T-helper 22 cell (primary cell): ENCODE data around the gene IPO4.
A peak's percentile ranks its signal among the peaks of the same experiment; 100 is the strongest.
"Not testable (repeated sequence)": the region's sequence is repeated elsewhere in the genome, so short reads cannot be mapped to it uniquely, and the experiment has no call there.

Experiments
- DNase-seq: peaks from one replicate; pipeline ENCODE4 v3.0.0-alpha.2; 2020; ENCODE audit warnings: low read depth

Gene IPO4

GRCh38 chr14:24215495-24216344, 27.1 kb upstream of the IPO4 start, which contains the start of gene MDP1:
Gene MDP1 (minus strand): TSS chr14:24216066. CDS start chr14:24215955, 111 bp downstream.
- DNase-seq, result peak; percentile 78

- no peak for DNase-seq
These were observed 25.4 kb upstream of the IPO4 start for GRCh38 chr14:24213866-24214662.

DNA sequence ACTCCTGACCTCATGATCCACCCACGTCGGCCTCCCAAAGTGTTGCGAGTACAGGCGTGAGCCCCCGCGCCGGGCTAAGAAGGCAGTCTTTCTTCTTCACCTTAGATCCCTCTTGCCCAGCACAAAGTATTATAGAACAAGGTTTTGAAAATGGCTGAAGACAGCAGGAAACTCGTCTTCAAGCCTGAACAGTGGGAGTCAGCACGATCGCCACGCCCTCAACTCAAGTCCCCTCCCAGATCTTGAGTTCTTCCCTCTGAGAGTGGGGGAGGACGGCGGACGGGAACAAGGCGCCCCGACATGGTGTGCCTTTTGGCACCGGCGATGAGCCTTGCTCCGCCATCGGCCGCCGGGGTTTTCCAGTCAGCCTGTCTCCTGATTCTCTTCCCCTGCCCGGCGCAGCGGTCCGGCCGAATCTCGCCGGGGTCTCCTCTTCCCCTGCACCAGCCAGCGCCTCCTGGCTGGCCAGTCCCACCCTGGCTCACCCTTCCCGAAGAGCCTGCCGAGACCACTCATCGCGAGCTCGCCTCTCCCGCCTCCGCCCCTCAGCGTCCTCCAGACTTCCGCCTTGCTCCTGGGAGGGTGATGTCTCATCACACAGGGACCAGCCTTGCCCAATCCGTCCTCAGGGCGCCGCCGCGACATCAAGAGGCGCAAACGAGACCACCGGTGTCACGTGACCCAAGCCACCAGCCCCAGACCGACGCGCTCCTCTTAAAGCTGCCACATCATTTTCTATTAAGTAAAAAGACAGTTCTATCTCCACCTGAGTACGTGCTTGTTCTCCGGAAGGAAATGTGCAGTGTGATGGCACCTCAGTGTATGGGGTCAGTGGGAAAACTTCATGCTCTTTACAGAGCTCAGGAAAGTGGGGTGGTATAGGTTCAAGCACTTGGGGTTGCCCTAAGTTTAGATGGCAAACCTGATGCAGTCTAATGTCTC, 24.6 kb upstream of the IPO4 start, which contains the start of gene CHMP4A:
CHMP4A (minus strand) TSS at position 565 of the 942 bp plus-strand sequence; CDS start at position 516, 49 bp downstream.
- peak; percentile 97 for DNase-seq

- no peak for DNase-seq
These were observed 22.7 kb upstream of the IPO4 start for GRCh38 chr14:24211311-24211710.

- no peak for DNase-seq
These were observed 19.0 kb upstream of the IPO4 start for GRCh38 chr14:24207625-24208024.

GRCh38 chr14:24207104-24207551, 18.5 kb upstream of the IPO4 start:
- no peak for DNase-seq

GRCh38 chr14:24206260-24207103, 17.9 kb upstream of the IPO4 start:
- DNase-seq, result no peak

- DNase-seq, result no peak
These were observed 15.8 kb upstream of the IPO4 start for GRCh38 chr14:24204163-24205146.

GRCh38 chr14:24203249-24203886, 14.8 kb upstream of the IPO4 start:
- not testable (repeated sequence) for DNase-seq

DNA sequence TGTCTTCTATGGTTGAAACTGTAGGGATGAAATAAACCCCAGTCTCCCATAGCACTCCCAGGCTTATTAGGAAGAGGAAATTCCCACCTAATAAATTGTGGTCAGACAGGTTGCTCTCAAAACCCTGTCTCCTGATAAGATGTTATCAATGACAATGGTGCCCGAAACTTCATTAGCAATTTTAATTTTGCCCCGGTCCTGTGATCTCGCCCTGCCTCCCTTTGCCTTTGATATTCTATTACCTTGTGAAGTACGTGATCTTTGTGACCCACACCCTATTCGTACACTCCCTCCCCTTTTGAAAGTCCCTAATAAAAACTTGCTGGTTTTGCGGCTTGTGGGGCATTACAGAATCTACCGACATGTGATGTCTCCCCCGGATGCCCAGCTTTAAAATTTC, 13.9 kb upstream of the IPO4 start:
- DNase-seq, result not testable (repeated sequence)

- DNase-seq, result no peak
These were observed 10.4 kb upstream of the IPO4 start for GRCh38 chr14:24198814-24199524.

DNA sequence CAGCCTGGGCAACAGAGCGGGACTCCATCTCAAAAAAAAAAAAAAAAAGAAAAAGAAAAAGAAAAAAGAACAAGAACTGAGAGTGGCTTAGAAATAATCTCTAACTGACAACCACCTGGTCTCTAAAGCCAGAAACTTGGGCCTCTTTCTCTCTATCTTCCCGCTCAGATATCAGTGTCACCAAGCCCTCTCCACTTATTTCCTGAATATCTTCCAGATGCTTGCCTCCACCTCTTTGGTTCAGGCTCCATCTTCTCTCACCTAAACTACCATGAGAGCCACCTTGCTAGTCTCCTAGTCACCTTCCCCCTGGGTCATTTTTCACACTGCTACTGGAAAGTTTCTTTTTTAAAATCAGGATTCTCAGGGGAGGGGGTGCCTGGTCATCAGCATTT, 8.4 kb upstream of the IPO4 start:
- no peak for DNase-seq

DNA sequence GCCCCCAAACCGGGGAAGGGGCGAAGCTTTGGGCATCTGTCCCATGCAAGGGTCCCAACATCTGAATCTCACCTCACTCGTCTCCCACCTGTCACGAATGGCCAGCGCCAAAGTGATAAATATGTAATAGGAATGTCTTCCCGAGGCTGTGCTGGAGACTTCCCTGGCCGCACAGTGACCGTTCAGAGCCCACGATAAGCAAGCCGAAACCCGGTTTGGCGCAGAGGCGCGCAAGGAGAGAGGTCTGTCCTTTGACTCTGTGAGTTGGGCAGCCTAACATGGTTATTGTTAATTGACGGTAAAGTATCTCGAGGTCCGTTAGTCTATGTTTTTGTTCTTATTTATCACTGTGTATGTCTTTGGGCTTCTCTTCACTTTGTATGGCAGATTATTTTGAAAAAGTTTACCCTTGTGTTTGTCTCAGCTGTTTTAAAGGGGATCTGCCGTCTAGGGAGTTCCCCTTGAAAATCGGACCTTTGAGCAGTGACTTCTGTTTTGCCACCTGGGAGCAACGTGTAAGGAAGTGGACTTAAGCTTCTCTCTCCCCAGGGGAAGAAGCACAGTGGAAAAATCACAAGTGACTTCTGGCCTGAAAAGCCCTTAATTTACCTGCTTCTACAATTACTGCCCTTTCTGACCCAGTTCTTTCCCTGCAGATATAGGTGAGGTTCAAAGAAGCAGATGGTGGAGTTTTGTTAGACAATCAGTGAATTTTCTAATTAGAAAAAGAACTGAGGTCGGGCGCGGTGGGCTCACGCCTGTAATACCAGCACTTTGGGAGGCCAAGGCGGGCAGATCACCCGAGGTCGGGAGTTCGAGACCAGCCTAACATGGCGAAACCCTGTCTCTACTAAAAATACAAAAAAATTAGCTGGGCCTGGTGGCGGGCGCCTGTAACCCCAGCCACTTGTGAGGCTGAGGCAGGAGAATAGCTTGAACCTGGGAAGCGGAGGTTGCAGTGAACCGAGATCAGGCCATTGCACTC, 7.7 kb upstream of the IPO4 start:
- DNase-seq, result no peak

GRCh38 chr14:24195186-24196070, 6.8 kb upstream of the IPO4 start, which contains the start of gene TM9SF1:
Gene TM9SF1 (minus strand): TSS chr14:24195441. CDS start chr14:24195019, 422 bp downstream.
- peak; percentile 80 for DNase-seq

GRCh38 chr14:24194873-24195185, 6.2 kb upstream of the IPO4 start:
- DNase-seq, result no peak
